ENCODE results near the gene PHLPP1.

The PHLPP1 gene

DNA sequence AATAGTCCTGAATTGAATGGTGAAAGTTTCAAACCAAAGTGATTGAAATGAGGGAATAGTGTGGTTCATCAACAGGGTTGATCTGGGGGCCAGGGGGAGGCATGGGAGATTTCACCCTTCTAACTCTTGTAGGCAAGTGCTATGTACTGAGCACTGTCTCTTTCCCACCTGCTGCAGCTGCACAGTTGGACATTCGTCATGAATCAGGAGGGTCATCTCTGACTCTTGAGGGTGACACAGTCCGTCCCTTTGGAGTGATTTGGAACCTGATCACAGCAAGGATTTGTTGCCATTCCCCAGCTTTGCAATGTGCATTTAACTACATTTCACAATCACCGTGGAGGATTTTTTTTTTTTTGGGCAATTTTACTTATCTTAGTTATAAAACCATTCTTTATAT, 224.6 kb downstream of the PHLPP1 start:
- TF ChIP-seq EZH2 (optimal IDR thresholded peaks at IDR 0.05; ENCODE audit: low read depth, low read length): no peak
- TF ChIP-seq, protein P1, sequence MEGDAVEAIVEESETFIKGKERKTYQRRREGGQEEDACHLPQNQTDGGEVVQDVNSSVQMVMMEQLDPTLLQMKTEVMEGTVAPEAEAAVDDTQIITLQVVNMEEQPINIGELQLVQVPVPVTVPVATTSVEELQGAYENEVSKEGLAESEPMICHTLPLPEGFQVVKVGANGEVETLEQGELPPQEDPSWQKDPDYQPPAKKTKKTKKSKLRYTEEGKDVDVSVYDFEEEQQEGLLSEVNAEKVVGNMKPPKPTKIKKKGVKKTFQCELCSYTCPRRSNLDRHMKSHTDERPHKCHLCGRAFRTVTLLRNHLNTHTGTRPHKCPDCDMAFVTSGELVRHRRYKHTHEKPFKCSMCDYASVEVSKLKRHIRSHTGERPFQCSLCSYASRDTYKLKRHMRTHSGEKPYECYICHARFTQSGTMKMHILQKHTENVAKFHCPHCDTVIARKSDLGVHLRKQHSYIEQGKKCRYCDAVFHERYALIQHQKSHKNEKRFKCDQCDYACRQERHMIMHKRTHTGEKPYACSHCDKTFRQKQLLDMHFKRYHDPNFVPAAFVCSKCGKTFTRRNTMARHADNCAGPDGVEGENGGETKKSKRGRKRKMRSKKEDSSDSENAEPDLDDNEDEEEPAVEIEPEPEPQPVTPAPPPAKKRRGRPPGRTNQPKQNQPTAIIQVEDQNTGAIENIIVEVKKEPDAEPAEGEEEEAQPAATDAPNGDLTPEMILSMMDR (IDR thresholded peaks at IDR 0.05; ENCODE audit: low read length): no peak
- TF ChIP-seq EZH2phosphoT487 (IDR thresholded peaks at IDR 0.05; ENCODE audit: low read length): no peak
- Histone ChIP-seq H4K20me1 (ENCODE audit: insufficient read depth, low read length) (no peaks in the 10 kb centered on the region), H3K9ac (ENCODE audit: low read length) (no peak overlapping the region), H3K4me3 (ENCODE audit: low read length) (no peak overlapping the region), H3F3A (ENCODE audit: insufficient read depth, low read length) (no peaks in the 10 kb centered on the region), H3K4me2 (ENCODE audit: low read depth, low read length) (no peak overlapping the region), H3K27me3 (replicated peaks; ENCODE audit: insufficient read depth, low read length) (no peaks in the 10 kb centered on the region), H3K9me3 (replicated peaks; ENCODE audit: insufficient read depth, low read length) (no peaks in the 10 kb centered on the region), H3K9me2 (replicated peaks; ENCODE audit: insufficient read depth, low read length) (no peaks in the 10 kb centered on the region), H3K4me1 (ENCODE audit: low read length) (peaks cover 14% of the 10 kb centered on the region), H3K79me2 (ENCODE audit: low read length) (no peaks in the 10 kb centered on the region), H2AFZ (ENCODE audit: low read length) (no peak overlapping the region), H3K27ac (ENCODE audit: low read length) (no peak overlapping the region), H3K36me3 (replicated peaks; ENCODE audit: insufficient read depth, low read length) (no peaks in the 10 kb centered on the region)
- DNase-seq: no peak

DNA sequence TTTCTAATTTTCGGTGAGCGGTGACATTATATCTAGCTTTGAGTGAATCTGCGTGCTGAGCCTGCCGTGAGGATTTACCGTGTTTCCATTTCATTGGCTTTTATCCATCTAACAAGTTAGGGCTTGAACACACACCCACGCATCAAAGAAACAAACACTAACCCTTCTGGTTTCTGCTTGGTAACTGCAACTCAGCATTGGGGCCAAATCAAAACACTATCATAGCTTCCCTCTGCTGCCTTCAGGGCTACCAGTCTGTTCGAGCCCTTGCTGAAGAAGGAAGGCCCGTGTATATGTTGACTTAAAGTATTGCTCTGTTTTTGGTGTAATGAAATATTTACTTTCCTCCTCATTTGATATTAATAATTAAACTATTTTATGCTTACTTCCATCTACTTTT, 227.2 kb downstream of the PHLPP1 start:
- no peak overlapping the region for H3K4me2 ChIP-seq (ENCODE audit: low read depth, low read length)
- no peaks in the 10 kb centered on the region for H3K36me3 ChIP-seq (replicated peaks; ENCODE audit: insufficient read depth, low read length)
- H3K9me2 ChIP-seq (replicated peaks; ENCODE audit: insufficient read depth, low read length): no peaks in the 10 kb centered on the region
- no peaks in the 10 kb centered on the region for H3F3A ChIP-seq (ENCODE audit: insufficient read depth, low read length)
- H3K9me3 ChIP-seq (replicated peaks; ENCODE audit: insufficient read depth, low read length): no peaks in the 10 kb centered on the region
- TF ChIP-seq EZH2 (optimal IDR thresholded peaks at IDR 0.05; ENCODE audit: low read depth, low read length) (no peak), EZH2phosphoT487 (IDR thresholded peaks at IDR 0.05; ENCODE audit: low read length) (no peak)
- TF ChIP-seq, protein P1 (IDR thresholded peaks at IDR 0.05; ENCODE audit: low read length): no peak
- H3K9ac ChIP-seq (ENCODE audit: low read length): no peak overlapping the region
- no peak for DNase-seq
- H2AFZ ChIP-seq (ENCODE audit: low read length): no peak overlapping the region
- no peak overlapping the region for H3K4me3 ChIP-seq (ENCODE audit: low read length)
- no peaks in the 10 kb centered on the region for H3K27me3 ChIP-seq (replicated peaks; ENCODE audit: insufficient read depth, low read length)
- no peaks in the 10 kb centered on the region for H4K20me1 ChIP-seq (ENCODE audit: insufficient read depth, low read length)
- no peaks in the 10 kb centered on the region for H3K79me2 ChIP-seq (ENCODE audit: low read length)
- H3K27ac ChIP-seq (ENCODE audit: low read length): no peak overlapping the region
- peaks cover 12% of the 10 kb centered on the region for H3K4me1 ChIP-seq (ENCODE audit: low read length)

DNA sequence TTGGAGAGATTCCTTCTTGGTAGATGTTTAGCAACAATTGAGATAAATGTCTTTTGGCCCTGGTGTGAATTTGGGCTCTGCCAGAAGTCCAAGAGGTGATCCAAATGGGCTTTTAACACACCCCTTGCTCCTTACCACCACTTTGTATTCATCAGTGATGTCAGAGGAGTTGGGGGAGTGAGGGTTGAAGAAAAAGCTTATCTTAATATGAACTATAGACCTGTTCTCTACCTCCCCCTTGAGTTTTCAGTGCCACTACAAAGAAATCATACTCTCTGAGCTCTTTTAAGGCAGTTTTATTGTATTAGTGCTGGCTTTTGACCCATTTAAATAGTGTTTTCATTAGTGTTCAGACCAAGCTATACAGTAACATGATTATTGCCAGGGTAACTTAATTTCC, 229.1 kb downstream of the PHLPP1 start:
- H3K27ac ChIP-seq (ENCODE audit: low read length): no peak overlapping the region
- H3K4me1 ChIP-seq (ENCODE audit: low read length): no peaks in the 10 kb centered on the region
- H3K9me3 ChIP-seq (replicated peaks; ENCODE audit: insufficient read depth, low read length): no peaks in the 10 kb centered on the region
- H3K9ac ChIP-seq (ENCODE audit: low read length): no peak overlapping the region
- no peaks in the 10 kb centered on the region for H3K27me3 ChIP-seq (replicated peaks; ENCODE audit: insufficient read depth, low read length)
- TF ChIP-seq EZH2 (optimal IDR thresholded peaks at IDR 0.05; ENCODE audit: low read depth, low read length) (no peak), EZH2phosphoT487 (IDR thresholded peaks at IDR 0.05; ENCODE audit: low read length) (no peak)
- TF ChIP-seq, protein P1 (IDR thresholded peaks at IDR 0.05; ENCODE audit: low read length): no peak
- no peaks in the 10 kb centered on the region for H3F3A ChIP-seq (ENCODE audit: insufficient read depth, low read length)
- no peak overlapping the region for H3K4me2 ChIP-seq (ENCODE audit: low read depth, low read length)
- no peak overlapping the region for H3K4me3 ChIP-seq (ENCODE audit: low read length)
- no peaks in the 10 kb centered on the region for H3K79me2 ChIP-seq (ENCODE audit: low read length)
- DNase-seq: no peak
- H2AFZ ChIP-seq (ENCODE audit: low read length): no peak overlapping the region
- no peaks in the 10 kb centered on the region for H3K36me3 ChIP-seq (replicated peaks; ENCODE audit: insufficient read depth, low read length)
- H3K9me2 ChIP-seq (replicated peaks; ENCODE audit: insufficient read depth, low read length): no peaks in the 10 kb centered on the region
- no peaks in the 10 kb centered on the region for H4K20me1 ChIP-seq (ENCODE audit: insufficient read depth, low read length)
